B cell (primary cell): Measurements from ENCODE around the gene SETD6. TPM values are rescaled to one million over a fixed set of nuclear protein-coding genes. Genes with fewer than 3 reads are reported as not detected.

Source experiments
- ATAC-seq: fragments of 200-7000 bp; cut with Tn5 transposase; one replicate; pipeline ENCODE4 v1.10.0; 2021; ENCODE audit warnings: low read depth, mild to moderate bottlenecking, moderate number of reproducible peaks, moderate library complexity
- CTCF ChIA-PET: fragments of 350-600 bp; sonication (Branson Sonifier 250); formaldehyde crosslinking; loops from one replicate; lab custom pipeline; 2021; ENCODE audit warnings: antibody characterized with exemption, inconsistent platforms; lab: Charles Lee
- POLR2A ChIA-PET: fragments of 350-600 bp; sonication (Branson Sonifier 250); formaldehyde crosslinking; loops from one replicate; lab custom pipeline; 2021; ENCODE audit warnings: antibody characterized with exemption; lab: Charles Lee
- DNase-seq: peaks from one replicate; pipeline ENCODE4 v3.0.0; 2013
- H2AFZ ChIP-seq: 2 replicates; pipeline ENCODE4 v1.6.1; 2012; ENCODE audit warnings: mild to moderate bottlenecking, low read depth, low read length; ENCODE audit not compliant: insufficient read depth, poor library complexity, severe bottlenecking
- H3K27ac ChIP-seq, 2 donors: 1 replicate in 1 of 2; 2 replicates in 1 of 2; pipeline ENCODE4 v1.5.1; 2012 to 2013; ENCODE audit warnings: low read length in 2 of 2, mild to moderate bottlenecking in 2 of 2, moderate library complexity in 1 of 2
- H3K27me3 ChIP-seq, 4 experiments: fragments of 200-600 bp in 1 of 4; sonication (generic) in 1 of 4; replicated peaks in 1 of 4; 1 replicate in 2 of 4; 2 replicates in 2 of 4; pipeline versions ENCODE4 v1.6.1 to v1.7.0; 2013 to 2016; ENCODE audit warnings: low read length in 3 of 4, mild to moderate bottlenecking in 2 of 4, mixed read lengths in 1 of 4, moderate library complexity in 1 of 4; ENCODE audit not compliant: insufficient read depth in 4 of 4, control insufficient read depth in 3 of 4; ENCODE audit errors: control extremely low read depth in 1 of 4
- H3K36me3 ChIP-seq, 2 experiments: replicated peaks in 1 of 2; 1 replicate in 1 of 2; 2 replicates in 1 of 2; pipeline versions ENCODE4 v1.6.1 to v1.7.1; 2013; ENCODE audit warnings: low read length in 1 of 2; ENCODE audit not compliant: insufficient read depth in 2 of 2, control insufficient read depth in 1 of 2; ENCODE audit errors: control extremely low read depth in 1 of 2, extremely low read depth in 1 of 2
- H3K4me1 ChIP-seq, 2 donors: fragments of 200-600 bp in 1 of 2; sonication (generic) in 1 of 2; 1 replicate in 1 of 2; 2 replicates in 1 of 2; pipeline versions ENCODE4 v1.5.1 to v1.6.1; 2013 to 2017; ENCODE audit warnings: low read length in 2 of 2; ENCODE audit not compliant: control insufficient read depth in 2 of 2, insufficient read depth in 2 of 2
- H3K4me2 ChIP-seq: replicated peaks from 2 replicates; pipeline ENCODE3; 2012; ENCODE audit warnings: mild to moderate bottlenecking, low read depth, low read length; ENCODE audit not compliant: poor library complexity, severe bottlenecking
- H3K4me3 ChIP-seq, 5 experiments: fragments of 200-600 bp in 1 of 5; sonication (generic) in 1 of 5; 1 replicate in 3 of 5; 2 replicates in 2 of 5; pipeline versions ENCODE4 v1.5.1 to v1.7.0; 2011 to 2016; ENCODE audit warnings: low read length in 4 of 5, mild to moderate bottlenecking in 4 of 5, low read depth in 2 of 5, control low read depth in 1 of 5, moderate library complexity in 1 of 5; ENCODE audit not compliant: insufficient read depth in 1 of 5; ENCODE audit errors: control extremely low read depth in 1 of 5, extremely low read depth in 1 of 5
- H3K79me2 ChIP-seq: fragments of 200-600 bp; sonication (generic); one replicate; pipeline ENCODE4 v1.6.0; 2016; ENCODE audit warnings: low read length; ENCODE audit not compliant: control insufficient read depth, insufficient read depth
- H3K9ac ChIP-seq: fragments of 200-600 bp; sonication (generic); 2 replicates; pipeline ENCODE4 v1.6.1; 2017; ENCODE audit warnings: mild to moderate bottlenecking, low read length, moderate library complexity
- H3K9me3 ChIP-seq, 3 donors: one replicate each; pipeline versions ENCODE4 v1.6.1 to v1.7.1; 2013; ENCODE audit warnings: low read length in 2 of 3; ENCODE audit not compliant: control insufficient read depth in 2 of 3, insufficient read depth in 1 of 3; ENCODE audit errors: control extremely low read depth in 1 of 3
- H4K20me1 ChIP-seq: 2 replicates; pipeline ENCODE4 v1.6.0; 2012; ENCODE audit warnings: mild to moderate bottlenecking, low read length; ENCODE audit not compliant: insufficient read depth, control insufficient read depth, poor library complexity, severe bottlenecking
- H3K27ac Mint-ChIP-seq: one replicate; pipeline ENCODE4 v1.8.0; 2021; ENCODE audit warnings: mixed read lengths
- H3K27me3 Mint-ChIP-seq: one replicate; pipeline ENCODE4 v1.8.0; 2021; ENCODE audit warnings: mixed read lengths
- H3K4me1 Mint-ChIP-seq: one replicate; pipeline ENCODE4 v1.8.0; 2021; ENCODE audit warnings: mixed read lengths
- H3K4me3 Mint-ChIP-seq: one replicate; pipeline ENCODE4 v1.8.0; 2021; ENCODE audit warnings: mixed read lengths
- H3K9me3 Mint-ChIP-seq: one replicate; pipeline ENCODE4 v1.8.0; 2022; ENCODE audit warnings: mixed read lengths; ENCODE audit not compliant: insufficient read depth
- CTCF ChIP-seq: fragments of 200-600 bp; IDR thresholded peaks from one replicate; pipeline ENCODE4 v1.8.0; 2022; ENCODE audit warnings: antibody characterized with exemption, mild to moderate bottlenecking
- EZH2 ChIP-seq: IDR thresholded peaks from 2 replicates; pipeline ENCODE4 v1.6.1; 2012; ENCODE audit warnings: borderline replicate concordance, low read depth, mild to moderate bottlenecking, moderate library complexity, low read length; ENCODE audit not compliant: insufficient read depth, poor library complexity, severe bottlenecking
- WGBS: methylation state at CpG from one replicate; pipeline ENCODE4 v1.1.5; 2013; ENCODE audit warnings: missing lambda C conversion rate; ENCODE audit not compliant: insufficient coverage; 5-methylcytosine and 5-hydroxymethylcytosine counted together
- intact Hi-C: fragments of 100-400 bp; cut with micrococcal nuclease; formaldehyde crosslinking; loops from one replicate; pipeline ENCODE4 v1.10.0; 2022
- polyA plus RNA-seq: library from polyadenylated mRNA; depleted of rRNA; stranded (reverse); fragments of >200 nt; gene quantifications from 2 replicates; pipeline ENCODE4 v1.2.3, GENCODE V29; 2012
- total RNA-seq, 2 donors: library from RNA; stranded (reverse); fragments of 120-200 nt in 1 of 2; gene quantifications; 1 replicate in 1 of 2; 2 replicates in 1 of 2; pipeline versions ENCODE4 v1.2.3 to v1.2.4, GENCODE V29; 2013 to 2022

Gene SETD6
- total and polyA plus RNA-seq, 2 donors (not counting 1 experiment from before 2014, with no cell fraction given) = 24.2 to 37.4 TPM

GRCh38 chr16:58537124-58537906, 22.0 kb downstream of the SETD6 start:
- TF ChIP-seq CTCF (no peak), EZH2 (no peak)
- H3K4me3 Mint-ChIP-seq = no peak overlapping the region
- ChIA-PET POLR2A (no interaction called here), CTCF (interaction anchor here (0.6 to 1.5 kb wide), 3 partner anchors 16 to 125 kb away, joined by 3 to 4 read pairs (median 4); no protein-coding TSS in a partner anchor)
- no peak for ATAC-seq
- H3K4me1 Mint-ChIP-seq = no peaks in the 10 kb centered on the region
- no peak overlapping the region for H3K27ac Mint-ChIP-seq
- no peaks in the 10 kb centered on the region for H3K27me3 Mint-ChIP-seq
- no peaks in the 10 kb centered on the region for H3K27me3 ChIP-seq
- no peak overlapping the region for H3K27ac ChIP-seq
- no peaks in the 10 kb centered on the region for H3K4me1 ChIP-seq
- no peak overlapping the region for H3K4me3 ChIP-seq
- H3K9ac ChIP-seq = no peak overlapping the region
- H3K4me2 ChIP-seq = no peak overlapping the region
- no peaks in the 10 kb centered on the region for H3K9me3 Mint-ChIP-seq
- H3K36me3 ChIP-seq = peaks cover 22 to 91% of the 10 kb centered on the region in 2 experiments
- no peaks in the 10 kb centered on the region for H3K9me3 ChIP-seq
- H3K79me2 ChIP-seq = peaks cover 9% of the 10 kb centered on the region
- intact Hi-C loops = no loop called here
- no peak for DNase-seq
- WGBS = 66% methylated on average over 7 of the region's 10 CpGs
- no peak overlapping the region for H2AFZ ChIP-seq
- H4K20me1 ChIP-seq = peaks cover 19% of the 10 kb centered on the region

GRCh38 chr16:58541711-58542110, 26.4 kb downstream of the SETD6 start:
- Histone ChIP-seq H3K4me3 (no peak overlapping the region), H3K9ac (no peak overlapping the region), H2AFZ (no peak overlapping the region), H3K27ac (no peak overlapping the region), H4K20me1 (peaks cover 19% of the 10 kb centered on the region), H3K79me2 (peaks cover 13% of the 10 kb centered on the region), H3K4me2 (no peak overlapping the region), H3K4me1 (no peaks in the 10 kb centered on the region), H3K27me3 (no peaks in the 10 kb centered on the region), H3K36me3 (peaks cover 14 to 92% of the 10 kb centered on the region in 2 experiments), H3K9me3 (no peaks in the 10 kb centered on the region)
- no peak for DNase-seq
- 94% methylated on average over 2 of the region's 2 CpGs for WGBS
- H3K4me1 Mint-ChIP-seq = no peaks in the 10 kb centered on the region
- TF ChIP-seq CTCF (no peak), EZH2 (no peak)
- H3K27me3 Mint-ChIP-seq = no peaks in the 10 kb centered on the region
- no peak overlapping the region for H3K4me3 Mint-ChIP-seq
- POLR2A ChIA-PET = no interaction called here
- intact Hi-C loops = no loop called here
- CTCF ChIA-PET = no interaction called here
- no peak overlapping the region for H3K27ac Mint-ChIP-seq
- no peak for ATAC-seq
- H3K9me3 Mint-ChIP-seq = no peaks in the 10 kb centered on the region
